Cardiac atrium fibroblast (primary cell): Measurements from ENCODE around the gene MYOCOS. TPM values are rescaled to one million over a fixed set of nuclear protein-coding genes. Genes with fewer than 3 reads are reported as not detected.

Source experiments
- total RNA-seq: library from RNA; depleted of rRNA; stranded (reverse); fragments of >200 nt; gene quantifications from 2 replicates; pipeline ENCODE4 v1.2.3, GENCODE V29; 2015

The MYOCOS gene
- total RNA-seq = not detected in 2 replicates

GRCh38 chr1:171622152-171622462, at the start of gene MYOCOS:
Gene MYOCOS (plus strand): TSS chr1:171622243. CDS start chr1:171623884, 1,641 bp downstream.

GRCh38 chr1:171652234-171652822, 30.3 kb downstream of the MYOCOS start, which contains the start of gene MYOC:
Gene MYOC (minus strand): TSS chr1:171652688. CDS start chr1:171652611, 77 bp downstream.

Other genes with a start within 250 kb of the MYOCOS start
- gene PRRC2C, start 136.7 kb upstream of the MYOCOS start, total RNA-seq = 41.7 and 49.9 TPM in 2 replicates
- not detected in 2 replicates for gene MYOC, start 30.4 kb downstream of the MYOCOS start, total RNA-seq
- gene VAMP4, start 119.8 kb downstream of the MYOCOS start, total RNA-seq = 3.4 and 5.3 TPM in 2 replicates
- 9.7 and 19.6 TPM in 2 replicates for gene METTL13, start 159.4 kb downstream of the MYOCOS start, total RNA-seq
- 0.16 and 0.36 TPM in 2 replicates for gene DNM3, start 219.3 kb downstream of the MYOCOS start, total RNA-seq